ENCODE results near the gene BATF3.
"Not testable (repeated sequence)": the region's sequence is repeated elsewhere in the genome, so short reads cannot be mapped to it uniquely, and the experiment has no call there.

Gene BATF3

DNA sequence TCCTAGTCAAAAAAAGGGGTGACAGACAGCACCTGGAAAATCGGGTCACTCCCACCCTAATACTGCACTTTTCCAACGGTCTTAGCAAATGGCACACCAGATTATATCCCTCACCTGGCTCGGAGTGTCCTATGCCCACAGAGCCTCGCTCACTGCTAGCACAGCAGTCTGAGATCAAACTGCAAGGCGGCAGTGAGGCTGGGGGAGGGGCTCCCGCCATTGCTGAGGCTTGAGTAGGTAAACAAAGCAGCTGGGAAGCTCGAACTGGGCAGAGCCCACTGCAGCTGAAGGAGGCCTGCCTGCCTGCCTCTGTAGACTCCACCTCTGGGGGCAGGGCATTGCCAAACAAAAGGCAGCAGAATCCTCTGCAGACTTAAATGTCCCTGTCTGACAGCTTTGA is 41.4 kb downstream of the BATF3 start:
- not testable (repeated sequence) for DNase-seq (ENCODE audit: low read depth)

DNA sequence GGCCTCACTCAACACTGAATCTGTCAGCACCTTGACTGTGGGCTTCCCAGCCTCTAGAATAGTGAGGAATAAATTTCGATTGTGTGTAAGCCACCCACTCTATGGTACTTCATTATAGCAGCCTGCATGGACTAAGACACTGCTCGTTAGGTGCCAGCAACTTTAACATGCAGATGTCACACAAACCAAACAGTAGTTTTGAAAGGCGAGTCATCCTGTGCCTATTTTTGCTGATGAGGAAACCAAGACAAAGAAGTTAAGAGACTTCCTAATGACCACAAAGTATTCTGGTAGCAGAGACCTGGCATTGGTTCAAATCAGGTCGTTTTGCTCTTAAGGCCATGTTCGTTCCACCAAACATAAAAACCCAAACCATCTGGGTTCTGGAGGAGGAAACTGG is 42.9 kb downstream of the BATF3 start:
- DNase-seq (ENCODE audit: low read depth): no peak

DNA sequence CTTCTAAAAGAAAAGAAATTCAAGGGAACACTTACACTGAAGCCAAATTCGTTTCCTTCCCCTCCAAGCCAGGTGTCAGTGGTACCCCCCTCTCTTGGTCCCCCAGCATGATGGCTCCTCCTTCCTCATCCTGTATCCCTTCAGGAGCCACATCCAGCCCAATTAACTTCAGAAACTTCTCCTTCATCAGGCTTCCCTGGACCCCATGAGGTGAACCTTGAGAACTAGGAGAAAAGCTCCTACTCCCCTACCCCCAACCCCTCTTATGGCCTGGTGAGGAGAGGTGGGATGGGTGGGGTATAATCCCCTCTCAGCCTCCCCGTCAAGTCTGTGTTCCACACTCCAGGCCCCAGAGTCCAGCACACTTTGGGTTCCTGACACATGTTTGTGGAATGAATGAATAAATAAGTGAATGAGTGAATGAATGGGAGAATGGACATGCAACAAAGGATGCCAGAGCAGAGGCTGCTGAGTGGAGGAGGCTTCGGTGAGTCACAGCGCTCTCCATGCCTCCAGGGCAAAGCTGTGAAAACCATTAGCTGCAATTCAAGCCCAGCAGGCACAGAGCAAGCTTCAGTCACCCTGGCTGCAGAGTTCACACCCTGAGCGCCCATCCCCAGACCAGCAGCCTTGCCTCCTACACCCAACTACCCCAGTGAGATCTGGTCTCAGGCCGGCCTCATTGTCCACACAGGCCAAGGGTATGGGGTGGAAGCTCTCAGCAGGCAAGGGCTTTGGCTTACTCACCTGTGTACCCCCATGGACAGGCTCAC is 43.8 kb downstream of the BATF3 start:
- no peak for DNase-seq (ENCODE audit: low read depth)

DNA sequence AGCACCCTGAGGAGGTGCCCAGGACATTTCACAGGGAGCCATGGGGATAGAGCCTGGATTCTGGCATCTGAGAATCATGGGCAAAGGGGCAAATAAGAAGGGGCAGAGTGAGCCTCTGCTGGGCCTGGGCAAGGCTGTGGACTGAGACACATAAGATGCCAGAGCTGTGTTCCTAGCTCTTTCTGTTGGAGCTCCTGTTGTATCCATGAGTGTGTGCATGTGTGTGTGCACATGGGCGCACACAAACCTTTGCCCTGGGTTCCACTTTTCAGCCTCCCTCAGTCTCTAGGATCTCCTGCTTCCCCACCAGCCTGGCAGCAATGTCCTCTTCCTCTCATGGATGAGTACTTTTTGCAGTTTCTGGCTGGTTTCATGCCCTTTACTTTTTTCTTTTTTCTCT is 47.0 kb downstream of the BATF3 start:
- no peak for DNase-seq (ENCODE audit: low read depth)

DNA sequence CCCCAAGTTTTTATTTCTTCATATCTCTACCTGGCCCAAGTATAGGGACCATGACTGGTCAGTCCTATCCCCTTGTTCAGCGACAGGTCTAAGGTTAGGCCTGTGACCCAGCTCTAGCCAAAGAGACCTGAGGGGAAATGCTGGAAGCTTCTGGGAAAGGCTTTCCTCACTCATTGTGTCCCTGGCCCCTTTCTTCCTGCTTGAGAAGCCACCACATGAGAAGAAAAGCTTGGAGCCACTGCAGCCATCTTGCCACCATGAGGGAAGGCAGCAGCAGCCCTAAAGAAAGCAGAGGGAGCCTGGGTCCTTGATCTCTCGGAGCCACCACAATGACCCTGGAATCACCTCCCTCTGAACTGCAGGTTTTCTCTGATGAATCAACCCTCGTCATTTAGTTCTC is 47.7 kb downstream of the BATF3 start:
- DNase-seq (ENCODE audit: low read depth): no peak

DNA sequence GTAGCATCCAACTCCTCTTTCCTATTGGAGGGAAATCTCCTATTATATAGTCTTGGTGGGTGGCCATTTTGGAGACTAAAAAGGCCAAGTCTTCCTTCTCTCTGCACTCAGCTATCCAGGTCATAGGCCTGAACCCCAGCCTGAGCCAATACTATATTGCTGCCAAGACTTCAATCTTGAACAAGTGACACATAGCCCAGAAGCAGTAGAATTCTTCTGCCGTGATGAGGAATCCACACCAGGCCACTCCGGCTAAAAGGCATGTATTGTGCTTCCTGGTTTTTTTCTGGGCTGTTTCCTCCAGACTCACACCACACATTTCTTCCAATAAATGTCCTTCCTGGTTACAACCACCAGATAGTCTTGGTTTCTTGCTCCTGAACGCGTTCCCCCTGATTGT is 48.1 kb downstream of the BATF3 start:
- DNase-seq (ENCODE audit: low read depth): no peak

DNA sequence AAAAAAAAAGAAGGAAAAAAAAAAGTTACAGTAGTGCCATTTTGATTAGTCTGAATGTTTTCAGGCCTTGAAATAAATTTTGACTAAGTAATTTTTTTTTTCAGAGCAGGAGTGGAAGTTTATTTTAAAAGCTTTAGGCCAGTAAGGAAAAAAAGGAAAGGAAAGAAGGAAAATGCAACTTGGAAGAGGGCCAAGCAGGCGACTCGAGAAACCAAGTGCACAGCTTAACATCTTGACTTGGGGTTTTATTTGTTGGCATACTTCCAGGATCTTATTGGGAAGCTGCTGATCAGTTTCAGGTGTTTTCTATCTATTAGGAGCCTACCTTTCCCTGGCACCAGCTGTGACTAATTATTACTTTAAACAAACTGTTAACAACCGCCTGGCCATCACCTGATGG is 49.4 kb downstream of the BATF3 start:
- DNase-seq (ENCODE audit: low read depth): no peak

DNA sequence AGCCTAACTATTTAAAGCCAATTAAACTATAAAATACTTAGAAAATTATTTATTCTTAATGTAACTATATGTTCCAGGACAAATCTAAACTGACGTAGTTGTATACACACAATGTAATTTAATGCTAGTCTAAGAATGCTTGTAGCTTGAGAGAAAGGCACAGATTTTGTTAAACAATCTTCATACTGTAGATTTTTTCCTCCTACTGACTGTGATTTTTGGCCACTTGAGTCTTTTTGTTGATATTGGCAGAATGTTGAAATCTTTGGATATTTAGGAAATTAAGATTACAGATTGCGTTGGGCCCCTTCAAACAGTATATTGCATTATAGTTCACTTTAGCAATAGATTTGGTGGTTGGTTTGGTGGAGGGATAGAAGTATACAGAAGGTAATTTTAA is 50.6 kb downstream of the BATF3 start:
- DNase-seq (ENCODE audit: low read depth): no peak

DNA sequence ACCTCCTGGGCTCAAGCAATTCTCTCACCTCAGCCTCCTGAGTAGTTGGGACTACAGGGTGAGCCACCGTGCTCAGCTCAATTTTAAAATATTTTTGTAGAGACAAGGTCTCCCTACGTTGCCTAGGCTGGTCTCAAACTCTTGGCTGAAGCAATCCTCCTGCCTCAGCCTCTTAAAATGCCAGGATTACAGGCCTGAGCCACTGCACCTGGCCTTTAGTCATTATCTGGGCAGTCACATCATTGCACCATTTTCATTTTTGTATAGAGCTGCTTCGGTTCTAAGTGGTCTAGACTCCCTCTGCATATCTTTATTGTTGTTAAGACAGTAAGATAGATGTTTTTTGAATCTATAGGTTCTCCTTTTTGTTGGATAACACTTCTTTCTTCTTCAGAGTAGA is 51.2 kb downstream of the BATF3 start:
- DNase-seq (ENCODE audit: low read depth): no peak

DNA sequence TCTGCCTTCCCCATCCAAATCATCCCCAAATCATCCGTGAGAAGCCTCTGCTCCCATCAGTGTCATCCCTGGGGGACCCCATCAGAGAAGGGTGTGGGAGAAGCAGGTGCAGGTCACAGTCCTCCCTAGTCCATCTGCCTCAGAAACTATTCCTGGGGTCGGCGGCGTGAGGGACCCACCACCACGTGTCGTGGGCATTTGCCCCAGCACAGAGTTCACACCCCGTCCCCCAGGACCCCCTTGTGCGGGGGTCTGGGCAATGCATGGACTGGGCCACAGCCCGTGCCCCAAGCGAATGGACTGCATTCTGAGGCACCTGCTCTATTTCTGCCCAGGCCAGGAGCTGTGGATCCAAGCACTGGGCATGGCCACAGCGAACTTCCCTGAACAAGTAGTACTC is 52.6 kb downstream of the BATF3 start:
- no peak for DNase-seq (ENCODE audit: low read depth)

DNA sequence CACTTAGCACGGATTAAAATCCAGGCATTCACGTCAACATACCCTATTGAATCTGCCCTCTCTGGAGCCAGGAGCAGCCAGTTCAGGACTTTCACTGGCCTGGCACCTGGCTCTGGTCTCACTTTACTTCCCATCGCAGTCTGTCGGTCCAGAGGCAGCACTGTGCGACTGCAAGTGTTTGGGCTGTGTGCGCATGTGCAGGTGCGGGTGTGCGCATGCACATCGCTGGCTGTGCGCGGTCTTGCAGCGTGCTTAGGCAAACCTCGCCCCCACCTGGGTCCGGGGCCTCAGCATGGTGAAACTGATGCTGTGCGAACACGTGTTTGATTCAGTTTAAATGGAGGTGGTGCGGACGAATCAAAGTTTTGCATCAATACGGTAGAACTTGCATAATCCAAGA is 53.1 kb downstream of the BATF3 start:
- DNase-seq (ENCODE audit: low read depth): no peak

DNA sequence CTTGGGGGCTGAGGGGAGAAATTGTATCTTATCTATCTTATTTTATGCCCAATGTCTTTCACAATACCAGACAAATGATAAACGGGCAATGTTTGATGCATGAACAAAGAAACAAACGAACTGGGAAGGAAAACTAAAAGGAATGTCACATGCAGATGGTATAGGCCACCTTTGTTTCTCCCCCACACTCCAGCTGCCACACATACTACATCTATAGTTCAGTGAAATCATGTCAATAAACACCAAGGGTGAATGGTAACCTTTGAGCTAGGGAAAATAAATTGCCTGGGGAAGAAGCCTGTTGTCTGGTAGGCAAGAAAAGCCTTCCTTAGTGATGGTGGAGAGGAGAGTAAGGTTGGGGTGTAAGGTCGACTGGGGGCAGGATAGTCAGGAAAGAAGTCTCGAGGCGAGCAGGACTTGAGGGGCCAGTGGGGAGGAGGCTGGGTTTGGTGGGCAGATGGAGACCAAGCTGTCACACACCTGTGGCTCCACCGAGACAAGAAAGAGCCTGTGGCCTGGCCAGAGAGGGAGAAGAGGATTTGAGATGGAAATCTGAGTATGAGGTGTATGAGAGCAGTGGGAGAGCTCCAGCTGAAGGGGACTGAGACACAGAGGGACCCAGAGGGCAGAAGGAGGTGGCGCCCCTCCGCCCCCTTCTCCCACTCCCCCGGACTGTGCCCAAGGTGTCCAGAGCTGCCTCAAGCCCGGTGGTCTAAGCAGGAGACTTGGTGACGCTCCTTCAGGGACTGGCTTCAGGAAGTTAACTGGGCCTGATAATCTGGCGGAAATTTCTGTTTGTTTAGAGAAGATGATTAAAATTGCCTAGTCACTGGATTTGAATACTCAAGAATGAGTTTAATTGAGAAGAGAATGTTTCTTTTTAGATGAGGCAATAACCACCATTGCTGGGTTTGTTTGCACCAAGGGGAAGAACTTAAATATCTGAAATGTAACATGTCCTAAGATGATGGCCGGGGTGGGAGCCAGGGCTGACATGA is 53.8 kb downstream of the BATF3 start:
- DNase-seq (ENCODE audit: low read depth): no peak

DNA sequence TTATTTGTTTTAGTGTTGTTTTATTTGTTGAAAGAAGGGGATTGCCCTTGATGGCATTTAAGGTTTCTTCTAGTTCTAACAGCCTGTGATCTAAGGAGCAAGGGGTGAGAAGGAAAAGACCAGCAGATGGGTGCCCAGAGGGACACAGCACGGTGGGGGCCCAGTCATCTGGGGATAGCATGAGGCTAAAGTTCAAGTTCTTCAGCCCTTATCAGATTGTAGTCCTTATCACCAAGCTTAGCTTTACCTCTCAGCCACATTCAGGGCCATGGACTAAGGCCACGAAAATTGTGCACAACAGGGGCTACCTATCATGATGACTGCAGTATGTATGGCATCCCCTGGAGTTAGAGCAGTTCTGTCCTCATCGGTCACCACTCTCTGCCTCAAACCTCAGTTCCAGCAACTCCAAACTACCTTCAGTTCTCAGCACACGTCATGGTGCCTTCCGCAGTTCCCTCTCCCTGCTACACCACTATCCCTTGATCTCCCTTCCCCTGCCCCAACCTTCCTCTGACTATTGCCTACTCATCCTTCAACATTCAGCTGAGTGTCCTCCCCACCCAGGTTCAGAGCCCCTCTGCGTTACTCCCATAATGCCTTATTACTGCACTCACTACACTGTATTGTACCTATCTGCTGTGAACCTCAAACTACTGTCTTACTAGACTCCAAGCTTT is 54.6 kb downstream of the BATF3 start:
- DNase-seq (ENCODE audit: low read depth): no peak

DNA sequence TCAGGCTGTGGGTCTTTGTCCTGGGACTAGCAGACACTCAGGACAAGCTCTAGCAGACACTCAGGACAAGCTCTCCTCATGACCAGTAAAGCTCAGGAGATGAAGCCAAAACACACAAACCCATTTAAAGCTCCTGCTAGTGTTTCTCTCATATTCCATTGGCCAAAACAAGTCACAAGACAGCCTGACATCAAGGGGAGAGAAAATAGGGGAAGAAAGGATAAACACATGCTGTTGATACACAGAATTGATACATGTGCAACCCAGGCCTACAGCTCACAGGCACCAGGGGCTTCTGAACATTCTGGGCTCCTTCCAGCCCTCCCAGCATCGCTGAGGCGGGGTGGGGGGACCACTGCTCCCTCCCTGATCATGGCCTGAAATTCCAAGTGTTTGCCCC is 55.8 kb downstream of the BATF3 start:
- DNase-seq (ENCODE audit: low read depth): no peak

DNA sequence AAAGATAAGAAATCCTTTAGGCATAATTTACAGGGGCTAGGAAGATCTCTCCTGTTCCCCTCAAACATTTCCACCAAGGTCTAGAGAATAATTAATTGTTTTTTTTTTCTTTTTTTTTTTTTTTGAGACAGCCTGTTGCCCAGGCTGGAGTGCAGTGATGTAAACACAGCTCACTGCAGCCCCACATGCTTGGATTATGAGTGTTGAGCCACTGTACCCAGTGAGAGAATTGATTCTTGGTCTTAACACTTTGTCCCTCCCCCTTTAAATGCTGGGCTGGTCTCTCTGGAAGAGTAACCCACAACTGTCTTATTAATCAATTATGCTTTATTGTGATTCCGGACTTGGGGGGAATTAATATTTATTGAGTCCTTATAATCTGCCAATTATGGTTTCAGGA is 57.7 kb downstream of the BATF3 start:
- no peak for DNase-seq (ENCODE audit: low read depth)

DNA sequence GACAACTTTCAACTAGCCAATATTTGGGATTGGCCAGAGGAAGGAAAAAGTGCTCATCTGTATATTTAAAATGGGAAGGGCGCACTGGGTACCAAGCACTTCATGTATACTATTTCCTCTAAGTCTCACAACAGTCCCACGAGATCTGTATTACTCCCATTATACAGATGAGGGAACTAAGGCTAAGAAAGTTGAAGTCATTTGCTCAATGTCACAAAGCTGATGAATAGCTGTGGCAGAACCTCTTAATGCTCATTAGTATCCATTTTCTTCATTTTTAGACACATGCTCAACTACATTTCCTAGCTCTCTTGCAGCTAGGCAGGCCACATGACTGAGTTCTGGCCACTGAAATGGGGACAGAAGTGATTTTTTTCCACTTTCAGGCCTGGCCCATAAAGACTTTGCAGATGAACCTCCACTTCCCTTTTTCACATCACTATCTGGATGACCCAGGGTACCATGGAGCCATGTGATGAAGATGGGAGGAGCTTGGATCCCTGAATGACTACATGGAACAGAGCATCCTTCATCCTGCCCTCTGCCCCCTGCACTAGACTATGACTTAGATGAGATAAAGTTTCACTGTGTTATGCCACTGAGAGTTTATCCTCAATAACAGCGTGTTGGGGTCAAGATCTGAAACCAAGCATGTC is 59.3 kb downstream of the BATF3 start:
- no peak for DNase-seq (ENCODE audit: low read depth)

DNA sequence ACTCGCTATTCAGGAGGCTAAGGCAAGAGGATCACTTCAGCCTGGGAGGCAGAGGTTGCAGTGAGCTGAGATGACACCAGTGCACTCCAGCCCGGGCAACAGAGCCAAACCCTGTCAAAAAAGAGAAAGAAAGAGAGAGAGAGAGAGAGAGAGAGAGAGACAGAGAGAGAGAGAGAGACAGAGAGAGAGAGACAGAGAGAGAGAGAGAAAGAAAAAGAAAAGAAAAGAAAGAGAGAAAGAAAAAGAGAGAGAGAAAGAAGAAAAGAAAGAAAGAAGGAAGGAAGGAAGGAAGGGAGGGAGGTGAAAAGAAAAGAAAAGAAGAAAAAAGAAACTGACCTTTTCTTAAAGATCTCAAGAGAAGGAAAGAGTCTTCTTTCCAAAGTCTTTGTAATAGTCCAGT is 60.1 kb downstream of the BATF3 start:
- not testable (repeated sequence) for DNase-seq (ENCODE audit: low read depth)

DNA sequence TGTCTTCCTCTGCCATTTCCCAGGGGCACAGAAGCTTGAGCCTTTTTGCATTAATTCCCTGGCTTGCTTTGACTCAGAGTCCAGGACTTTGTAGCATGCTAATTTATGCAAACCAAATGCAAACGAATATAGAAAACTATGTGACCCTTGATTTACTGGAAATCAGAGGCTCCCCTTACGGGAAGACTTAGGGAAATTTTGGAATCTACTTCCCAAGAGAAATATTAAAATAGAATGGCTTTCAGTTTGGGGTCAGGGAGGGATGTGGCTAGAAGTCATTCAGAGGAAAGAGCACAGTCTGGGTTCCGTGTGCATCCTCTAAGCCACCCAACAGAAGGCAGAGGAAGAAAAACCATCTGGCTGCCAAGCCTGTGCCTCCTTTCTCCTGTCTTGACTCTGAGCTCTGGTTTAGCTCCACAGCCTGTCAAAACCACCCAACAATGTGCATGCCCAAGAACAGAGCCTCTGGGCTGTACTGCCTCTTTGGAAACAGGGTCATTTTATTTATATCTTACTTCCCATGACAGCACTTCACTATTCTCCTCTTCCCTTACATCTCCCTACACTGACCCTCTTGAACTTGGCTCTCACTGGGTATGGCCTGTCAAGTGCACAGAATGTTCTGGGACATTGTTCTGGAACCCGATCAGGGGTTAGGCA is 61.0 kb downstream of the BATF3 start:
- DNase-seq (ENCODE audit: low read depth): no peak

DNA sequence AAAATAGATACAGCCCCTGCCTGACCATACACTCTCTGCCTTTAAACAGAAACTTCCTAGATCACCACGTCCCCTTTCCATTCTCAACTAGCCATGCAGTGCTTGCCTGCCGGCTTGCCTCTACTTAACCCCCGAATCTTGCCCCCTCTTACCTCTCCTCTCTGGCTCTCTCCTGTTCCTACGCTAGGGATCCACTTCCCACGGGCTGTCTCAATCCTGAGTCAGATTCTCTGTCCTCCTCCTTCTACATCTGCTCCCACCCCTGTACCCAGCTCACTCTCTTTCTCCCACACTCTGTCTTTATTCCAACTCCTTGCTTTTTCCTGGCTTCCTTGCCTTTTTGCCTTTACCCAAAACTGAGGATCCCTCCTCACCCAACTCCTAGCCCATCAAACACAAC is 61.7 kb downstream of the BATF3 start:
- no peak for DNase-seq (ENCODE audit: low read depth)

Data from T-helper 22 cell (primary cell).